ENCODE measurements around the gene FBXO44. TPM values are rescaled to one million over a fixed set of nuclear protein-coding genes. Genes with fewer than 3 reads are reported as not detected.
A peak's percentile ranks its signal among the peaks of the same experiment; 100 is the strongest.

Gene FBXO44
- polyA plus RNA-seq, 5 donors = 10.4 to 20.3 (median 15.8) TPM

- no peak for DNase-seq
Observed at GRCh38 chr1:11654939-11655808, 497 bp downstream of the FBXO44 start.

- DNase-seq = no peak
Observed at GRCh38 chr1:11657654-11658053, 3.0 kb downstream of the FBXO44 start.

DNA sequence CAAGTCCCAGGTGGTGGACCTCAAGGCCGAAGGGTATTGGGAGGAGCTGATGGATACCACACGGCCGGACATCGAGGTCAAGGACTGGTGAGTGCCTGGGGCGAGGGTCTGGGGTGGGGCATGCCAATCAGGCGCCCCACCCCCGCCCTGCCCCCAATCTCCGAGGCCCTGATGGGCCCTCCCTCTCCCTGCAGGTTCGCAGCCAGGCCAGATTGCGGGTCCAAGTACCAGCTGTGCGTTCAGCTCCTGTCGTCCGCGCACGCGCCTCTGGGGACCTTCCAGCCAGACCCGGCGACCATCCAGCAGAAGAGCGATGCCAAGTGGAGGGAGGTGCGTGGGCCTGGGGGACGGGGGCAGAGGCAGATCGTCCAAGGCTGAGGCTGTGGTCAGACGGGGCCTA lies 3.9 kb downstream of the FBXO44 start:
- DNase-seq = no peak

GRCh38 chr1:11659748-11660147 lies 5.1 kb downstream of the FBXO44 start:
- no peak for DNase-seq

DNA sequence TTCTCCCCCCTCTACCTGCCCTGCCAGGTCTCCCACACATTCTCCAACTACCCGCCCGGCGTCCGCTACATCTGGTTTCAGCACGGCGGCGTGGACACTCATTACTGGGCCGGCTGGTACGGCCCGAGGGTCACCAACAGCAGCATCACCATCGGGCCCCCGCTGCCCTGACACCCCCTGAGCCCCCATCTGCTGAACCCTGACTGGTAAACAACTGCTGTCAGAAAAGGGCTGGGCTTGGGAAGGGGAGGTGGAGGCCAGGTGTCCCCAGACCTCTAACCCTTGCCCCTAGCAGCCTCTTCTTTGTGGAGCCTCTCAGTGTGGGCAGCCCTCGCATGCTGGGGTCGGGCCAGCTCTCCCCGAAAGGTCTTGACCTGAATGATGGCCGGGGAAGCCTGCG lies 6.4 kb downstream of the FBXO44 start:
- no peak for DNase-seq

DNA sequence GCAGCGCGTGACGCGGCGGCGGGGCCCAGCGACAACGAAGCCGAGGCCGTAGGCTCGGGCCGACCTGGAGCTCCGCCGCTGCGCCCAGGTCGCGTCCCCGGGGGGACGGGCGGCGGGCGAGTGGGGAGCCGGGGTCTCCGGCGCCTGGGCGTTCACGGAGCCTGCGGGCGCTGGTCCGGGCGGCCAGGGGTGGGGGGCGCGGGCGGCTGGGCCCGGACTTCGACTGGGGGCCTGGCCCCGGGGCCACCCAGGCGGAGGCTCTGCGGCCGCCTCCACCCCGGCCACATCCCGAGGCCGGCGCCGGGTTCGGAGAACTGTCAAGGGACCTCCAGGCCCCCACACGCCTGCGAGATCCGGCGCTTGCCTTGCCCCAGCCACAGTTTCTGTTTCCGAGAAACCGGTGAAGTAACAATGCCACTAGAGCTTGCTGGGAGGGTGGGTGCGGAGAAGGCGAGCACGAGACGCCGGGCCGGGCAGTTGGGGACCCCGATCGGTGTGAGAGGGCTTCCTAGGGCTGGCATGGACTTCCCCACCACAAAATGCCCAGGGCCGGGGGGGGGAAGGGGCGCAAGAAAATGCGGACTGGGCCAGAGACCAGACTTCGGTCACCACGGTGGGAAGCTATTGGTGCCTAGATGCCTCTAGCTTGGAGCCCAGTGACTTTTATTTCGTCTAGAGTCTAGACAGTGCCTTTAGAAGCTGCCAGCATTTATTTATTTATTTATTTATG lies 9.8 kb downstream of the FBXO44 start:
- peak in 1 of 2 donors; percentile 58 for DNase-seq

DNA sequence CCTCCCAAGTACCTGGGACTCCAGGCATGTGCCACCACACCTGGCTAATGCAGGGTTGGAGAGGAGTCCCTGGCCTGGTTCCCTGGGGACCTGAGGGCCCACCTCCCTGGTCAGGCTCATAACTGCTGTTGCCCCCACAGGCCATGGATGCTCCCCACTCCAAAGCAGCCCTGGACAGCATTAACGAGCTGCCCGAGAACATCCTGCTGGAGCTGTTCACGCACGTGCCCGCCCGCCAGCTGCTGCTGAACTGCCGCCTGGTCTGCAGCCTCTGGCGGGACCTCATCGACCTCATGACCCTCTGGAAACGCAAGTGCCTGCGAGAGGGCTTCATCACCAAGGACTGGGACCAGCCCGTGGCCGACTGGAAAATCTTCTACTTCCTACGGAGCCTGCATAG lies 13.8 kb downstream of the FBXO44 start:
- no peak for DNase-seq

DNA sequence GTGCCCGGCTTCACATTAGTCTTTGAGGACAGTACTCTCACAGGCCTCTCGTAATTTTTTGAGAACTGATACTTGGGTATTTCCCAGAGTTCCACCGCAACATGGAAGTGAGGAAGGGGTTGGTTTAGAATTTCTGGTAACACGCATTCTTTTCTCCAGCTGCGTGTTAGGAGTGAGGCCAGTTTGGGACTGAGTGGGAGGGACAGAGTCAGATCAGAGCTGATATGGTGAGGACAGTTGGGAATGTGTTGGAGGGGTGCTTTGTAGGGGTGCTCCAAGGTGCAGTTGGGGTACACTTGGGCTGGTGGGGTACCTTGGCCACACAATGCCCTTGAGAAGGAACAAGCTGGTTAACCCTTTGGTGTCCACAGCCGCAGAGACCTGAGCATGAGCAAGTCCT lies 16.1 kb downstream of the FBXO44 start:
- DNase-seq = no peak

- DNase-seq = no peak
Observed at GRCh38 chr1:11671205-11671543, 16.5 kb downstream of the FBXO44 start.

DNA sequence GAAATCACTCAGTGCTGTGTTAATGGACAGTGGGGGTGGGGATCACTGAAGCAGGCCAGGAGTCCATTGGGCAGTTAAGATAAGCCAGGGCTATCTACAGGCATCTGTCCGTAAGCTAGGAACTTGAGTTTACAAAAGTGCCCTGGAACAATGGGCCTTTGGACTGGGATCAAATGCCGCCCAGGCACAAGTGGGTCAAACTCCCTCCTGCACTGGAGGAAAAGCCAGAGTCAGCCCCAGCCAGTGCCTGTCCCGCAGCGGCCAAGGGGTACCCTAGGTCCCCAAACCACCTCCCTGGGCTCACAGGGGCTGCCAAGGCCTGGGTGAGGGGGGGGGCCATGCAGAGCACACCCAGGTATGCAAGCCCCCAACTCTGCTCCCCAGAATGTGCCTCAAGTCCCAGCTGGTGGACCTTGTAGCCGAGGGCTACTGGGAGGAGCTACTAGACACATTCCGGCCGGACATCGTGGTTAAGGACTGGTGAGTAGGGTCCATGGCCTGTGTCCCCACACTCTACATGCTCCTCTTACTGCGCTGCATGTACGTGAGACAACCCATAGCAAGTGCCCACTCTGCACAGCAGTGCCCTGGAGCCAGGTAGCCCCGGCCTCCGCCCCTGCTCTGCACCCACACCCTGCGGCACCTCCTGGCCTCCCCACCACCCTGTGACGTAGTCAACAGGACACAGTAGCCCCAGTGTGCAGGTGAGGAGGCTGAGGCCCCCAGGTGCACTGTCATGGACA lies 17.0 kb downstream of the FBXO44 start:
- DNase-seq = no peak

DNA sequence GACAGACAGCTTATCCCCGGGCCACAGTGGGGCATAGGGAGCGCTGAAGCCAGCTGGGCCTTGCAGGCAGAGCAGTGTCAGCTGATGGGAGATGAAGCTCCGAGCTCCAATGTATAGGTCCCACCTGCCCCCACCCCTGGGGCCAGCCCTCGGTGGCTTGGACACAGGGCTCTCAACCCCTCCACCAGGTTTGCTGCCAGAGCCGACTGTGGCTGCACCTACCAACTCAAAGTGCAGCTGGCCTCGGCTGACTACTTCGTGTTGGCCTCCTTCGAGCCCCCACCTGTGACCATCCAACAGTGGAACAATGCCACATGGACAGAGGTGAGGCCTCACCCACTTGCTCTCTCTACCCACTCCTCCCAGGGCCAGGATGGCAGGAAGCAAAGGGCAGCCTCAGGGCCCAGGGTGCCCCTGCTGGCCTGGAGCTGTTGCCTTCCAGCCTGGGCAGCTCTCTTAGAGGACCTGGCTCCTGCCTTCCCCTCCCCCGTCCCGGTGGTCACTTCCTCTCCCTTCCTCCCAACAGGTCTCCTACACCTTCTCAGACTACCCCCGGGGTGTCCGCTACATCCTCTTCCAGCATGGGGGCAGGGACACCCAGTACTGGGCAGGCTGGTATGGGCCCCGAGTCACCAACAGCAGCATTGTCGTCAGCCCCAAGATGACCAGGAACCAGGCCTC lies 18.6 kb downstream of the FBXO44 start:
- no peak for DNase-seq

GRCh38 chr1:11674488-11674887 lies 19.8 kb downstream of the FBXO44 start:
- no peak for DNase-seq

DNA sequence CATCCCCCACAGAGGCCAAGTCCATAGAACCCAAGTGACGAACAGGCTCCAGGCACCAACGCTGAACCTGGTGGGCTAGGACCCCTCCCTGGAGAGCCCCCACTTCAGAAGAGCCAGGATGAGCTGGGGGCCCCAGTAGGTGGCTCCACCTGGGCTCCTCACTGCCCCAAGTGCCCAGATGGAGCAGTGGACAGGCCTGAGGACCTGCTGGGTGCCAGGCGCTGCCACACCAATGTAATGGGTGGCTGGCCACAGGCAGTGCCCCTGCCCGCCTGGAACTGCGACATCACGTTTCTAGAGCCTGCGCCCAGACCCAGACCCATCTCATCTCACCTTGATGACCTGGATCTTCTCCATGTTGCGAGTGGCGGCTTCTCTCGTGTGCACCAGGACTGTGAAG lies 20.6 kb downstream of the FBXO44 start:
- DNase-seq = no peak

DNA sequence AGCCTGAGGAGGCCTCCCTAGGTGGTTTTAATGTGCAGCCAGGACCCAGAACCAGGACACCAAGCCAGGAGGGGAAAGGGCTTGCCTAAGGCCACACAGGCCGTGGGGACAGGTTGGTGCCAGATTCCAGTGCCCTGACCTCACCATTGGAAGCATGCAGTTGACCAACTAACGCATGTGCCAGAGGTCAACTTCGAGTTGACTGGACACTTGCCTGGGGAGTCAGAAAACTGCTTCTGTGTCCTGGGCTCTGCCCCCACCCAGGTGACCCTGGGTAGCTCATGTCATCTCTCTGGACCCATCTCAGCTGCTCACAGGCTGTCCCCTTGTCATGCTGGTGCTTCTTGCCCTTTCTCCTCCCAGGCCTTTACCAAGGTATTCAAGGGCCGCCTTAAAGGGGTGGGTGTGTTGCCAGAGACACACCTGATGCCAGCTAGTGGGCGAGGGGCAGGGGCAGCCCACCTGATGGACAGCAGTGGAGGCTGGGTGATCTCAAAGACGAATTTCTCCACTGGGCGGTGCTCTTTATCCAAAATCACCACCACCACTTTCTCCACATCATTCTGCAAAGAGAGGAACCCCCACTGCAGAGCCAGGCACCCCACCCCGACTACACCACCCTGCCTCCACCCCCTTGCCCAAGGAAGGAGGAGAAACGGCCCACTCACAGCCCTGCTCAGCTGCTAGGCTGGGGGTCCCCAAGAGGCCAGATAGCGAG lies 21.9 kb downstream of the FBXO44 start:
- DNase-seq = no peak

- no peak for DNase-seq
Observed at GRCh38 chr1:11678442-11678841, 23.8 kb downstream of the FBXO44 start.

DNA sequence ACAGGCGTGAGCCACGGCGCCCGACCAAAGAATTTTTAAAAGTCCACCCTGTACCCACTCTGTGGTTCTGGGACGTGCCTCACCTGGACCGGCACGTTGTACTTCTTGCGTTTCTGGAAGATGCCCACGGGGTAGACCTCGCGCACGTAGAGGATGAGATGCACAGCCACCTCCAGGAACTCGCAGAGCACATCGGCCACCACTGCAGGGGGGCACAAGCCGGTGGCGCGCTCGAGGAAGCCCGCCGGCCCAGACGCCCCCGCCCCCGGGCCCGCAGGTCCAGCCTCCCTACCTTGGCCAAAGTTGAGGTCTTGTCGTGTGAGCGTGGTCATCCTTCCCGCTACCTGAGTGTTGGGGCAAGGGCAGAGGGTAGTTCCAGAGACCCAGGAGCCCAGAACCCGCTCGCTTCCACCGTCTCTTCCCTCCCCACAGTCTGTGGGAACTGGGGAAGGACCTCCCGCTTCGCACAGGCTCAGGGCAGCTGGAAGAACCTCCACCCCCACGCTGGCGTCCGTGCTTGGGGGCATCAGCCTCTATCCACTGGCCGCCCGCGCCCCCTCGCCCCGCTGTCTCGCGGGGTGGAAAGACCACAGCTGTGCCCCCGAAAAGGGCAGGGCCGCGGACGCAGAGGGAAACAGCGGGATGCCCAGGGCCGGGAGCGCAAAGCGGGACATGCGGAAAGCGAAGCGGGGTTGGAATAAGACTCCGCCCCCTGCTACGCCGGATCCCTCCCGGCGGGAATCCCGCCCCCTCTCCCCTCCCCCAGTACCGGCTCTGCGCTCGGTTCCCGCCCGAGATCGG lies 25.8 kb downstream of the FBXO44 start:
- DNase-seq = no peak

GRCh38 chr1:11681071-11681771 lies 26.5 kb downstream of the FBXO44 start, which contains the start of gene MAD2L2:
MAD2L2 (minus strand) TSS chr1:11681148; CDS start chr1:11680601, 547 bp downstream.
- peak; percentile 81 to 85 for DNase-seq

- no peak for DNase-seq
Observed at GRCh38 chr1:11682287-11682771, 27.7 kb downstream of the FBXO44 start.

DNA sequence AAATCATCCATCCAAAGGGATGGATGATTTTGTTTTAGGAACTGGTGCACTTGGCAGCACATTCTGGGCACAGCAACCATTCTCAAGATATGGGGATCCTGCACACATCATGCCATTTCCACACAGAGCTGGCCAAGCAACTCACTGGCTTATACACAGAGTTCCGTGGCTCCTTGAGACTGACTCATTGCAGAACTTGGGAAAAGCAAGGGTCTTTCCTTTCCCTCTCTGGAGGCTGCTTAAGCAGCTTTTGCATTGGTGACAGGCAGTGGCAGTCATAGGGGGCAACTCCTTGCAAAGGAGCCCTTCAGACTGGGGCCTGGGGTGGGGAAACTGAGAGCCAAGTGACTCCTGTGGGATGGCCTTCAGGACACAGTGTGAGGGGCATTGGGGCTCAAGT lies 28.1 kb downstream of the FBXO44 start:
- DNase-seq = no peak
